Measurements from ENCODE around the gene VSTM2L. TPM values are rescaled to one million over a fixed set of nuclear protein-coding genes. Genes with fewer than 3 reads are reported as not detected.

VSTM2L gene
- total RNA-seq, 4 donors from 2014 or later: 0.37 to 0.94 (median 0.62) TPM

DNA sequence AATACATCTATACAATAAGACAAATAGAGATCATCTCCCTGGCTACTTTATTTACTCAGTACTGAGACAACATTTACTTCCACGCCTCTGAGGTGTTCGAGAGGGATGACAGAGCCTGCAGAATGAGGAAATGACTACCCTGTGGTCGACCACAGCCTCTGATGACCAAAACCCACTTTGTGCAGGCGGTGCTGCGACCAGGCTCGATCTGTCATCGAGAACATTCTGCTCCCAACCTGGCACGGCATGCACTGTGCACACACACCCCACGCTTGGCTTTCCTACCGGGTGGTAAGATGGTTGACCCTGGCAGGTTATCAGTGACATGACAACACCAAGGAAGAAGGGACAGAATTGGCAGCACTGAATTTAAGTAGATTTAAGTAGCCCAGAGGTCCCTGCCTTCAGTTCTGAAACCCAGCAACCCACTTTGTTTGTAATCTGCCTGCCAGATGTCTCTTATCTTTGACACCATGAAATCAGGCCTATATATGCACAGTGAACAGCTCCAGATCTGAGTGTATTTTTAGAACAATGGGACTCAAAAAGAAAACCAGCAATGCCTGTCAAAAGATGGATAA, 87.7 kb downstream of the VSTM2L start:
- ATAC-seq (ENCODE audit: low FRiP score) (no peak), DNase-seq (ENCODE audit: low spot score) (no peak)
- TF ChIP-seq, protein P1, sequence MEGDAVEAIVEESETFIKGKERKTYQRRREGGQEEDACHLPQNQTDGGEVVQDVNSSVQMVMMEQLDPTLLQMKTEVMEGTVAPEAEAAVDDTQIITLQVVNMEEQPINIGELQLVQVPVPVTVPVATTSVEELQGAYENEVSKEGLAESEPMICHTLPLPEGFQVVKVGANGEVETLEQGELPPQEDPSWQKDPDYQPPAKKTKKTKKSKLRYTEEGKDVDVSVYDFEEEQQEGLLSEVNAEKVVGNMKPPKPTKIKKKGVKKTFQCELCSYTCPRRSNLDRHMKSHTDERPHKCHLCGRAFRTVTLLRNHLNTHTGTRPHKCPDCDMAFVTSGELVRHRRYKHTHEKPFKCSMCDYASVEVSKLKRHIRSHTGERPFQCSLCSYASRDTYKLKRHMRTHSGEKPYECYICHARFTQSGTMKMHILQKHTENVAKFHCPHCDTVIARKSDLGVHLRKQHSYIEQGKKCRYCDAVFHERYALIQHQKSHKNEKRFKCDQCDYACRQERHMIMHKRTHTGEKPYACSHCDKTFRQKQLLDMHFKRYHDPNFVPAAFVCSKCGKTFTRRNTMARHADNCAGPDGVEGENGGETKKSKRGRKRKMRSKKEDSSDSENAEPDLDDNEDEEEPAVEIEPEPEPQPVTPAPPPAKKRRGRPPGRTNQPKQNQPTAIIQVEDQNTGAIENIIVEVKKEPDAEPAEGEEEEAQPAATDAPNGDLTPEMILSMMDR (IDR thresholded peaks at IDR 0.05): no peak

DNA sequence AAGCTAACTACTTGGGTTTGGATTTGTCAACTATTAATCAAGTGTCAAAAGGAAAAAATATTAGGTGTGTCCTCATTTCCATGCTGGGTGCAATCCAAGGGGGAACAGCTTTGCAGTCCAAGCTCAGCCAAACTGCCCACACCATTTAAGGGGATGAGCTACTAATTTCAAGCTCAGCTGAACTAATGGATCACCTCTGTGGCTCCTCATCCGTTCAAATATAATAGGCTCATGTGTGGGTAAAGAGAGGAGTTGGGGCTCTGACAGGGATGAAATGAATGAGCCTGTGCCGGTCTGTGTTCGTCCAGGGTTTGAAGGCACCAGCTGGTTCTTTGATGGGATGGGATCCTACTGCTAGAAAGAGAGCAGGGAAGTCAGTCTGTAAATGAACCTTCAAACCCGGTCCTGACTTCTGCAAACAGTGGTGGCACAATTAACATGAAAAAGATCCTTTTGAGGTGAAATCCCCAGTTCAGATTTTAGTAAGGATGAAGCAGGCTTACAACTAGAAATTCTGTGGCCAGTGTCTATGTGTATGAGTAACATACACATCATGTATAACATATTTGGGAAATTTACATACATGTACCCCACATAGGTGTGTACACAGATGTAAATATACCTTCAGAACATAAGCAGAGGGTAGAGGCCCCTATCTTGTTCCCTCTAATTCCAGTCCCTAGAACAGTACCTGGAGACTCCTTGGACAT, 88.4 kb downstream of the VSTM2L start:
- no peak for ATAC-seq (ENCODE audit: low FRiP score)
- DNase-seq (ENCODE audit: low spot score): no peak
- TF ChIP-seq, protein P1 (IDR thresholded peaks at IDR 0.05): no peak

DNA sequence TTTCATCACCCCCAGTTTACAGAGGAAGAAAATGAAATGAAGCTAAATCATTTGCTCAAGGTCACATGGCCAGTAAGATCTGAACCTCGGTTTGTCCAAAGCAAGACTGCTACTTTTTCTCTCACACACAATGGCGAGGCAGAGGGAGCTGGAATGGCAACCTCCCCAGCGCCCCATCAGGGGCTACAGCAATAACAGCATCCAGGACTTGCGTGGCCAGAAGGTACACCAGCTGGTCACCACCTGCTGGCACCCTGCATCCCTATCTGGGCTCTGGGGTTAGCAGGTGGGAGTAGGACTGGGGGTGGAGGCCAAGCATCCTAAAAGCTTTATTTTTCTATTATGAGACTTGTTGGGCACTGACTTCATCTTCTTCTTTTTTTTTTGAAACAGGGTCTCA, 89.0 kb downstream of the VSTM2L start:
- ATAC-seq (ENCODE audit: low FRiP score) (no peak), DNase-seq (ENCODE audit: low spot score) (no peak)
- TF ChIP-seq, protein P1 (IDR thresholded peaks at IDR 0.05): no peak

DNA sequence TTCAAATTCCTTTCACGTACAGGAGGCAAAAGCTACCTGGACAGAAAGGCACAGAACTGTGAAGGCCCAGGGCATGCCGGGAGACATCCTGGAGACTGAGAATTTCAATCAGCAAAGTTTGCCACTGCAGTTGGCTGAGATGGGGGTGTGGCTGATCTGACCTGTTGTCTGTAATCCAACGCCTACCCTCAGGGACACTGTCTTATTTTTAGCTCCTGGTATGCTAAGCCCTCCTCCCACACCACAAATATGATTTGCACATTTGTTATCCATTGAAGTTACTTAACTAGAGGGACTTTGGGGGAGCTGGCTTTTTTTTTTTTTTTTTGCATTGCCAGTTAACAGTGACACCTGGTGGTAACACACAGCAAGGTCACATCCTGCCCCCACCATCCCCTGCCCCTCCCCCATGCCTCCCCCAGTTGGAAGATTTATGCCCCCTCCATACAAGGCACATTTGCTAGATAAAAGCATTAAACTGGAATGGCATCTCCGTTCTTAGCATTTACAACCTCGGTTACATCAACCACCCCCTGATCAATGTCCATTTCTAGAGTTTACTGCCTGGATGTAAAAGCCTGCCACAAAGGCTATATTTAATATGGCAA, 90.0 kb downstream of the VSTM2L start:
- DNase-seq (ENCODE audit: low spot score): no peak
- TF ChIP-seq, protein P1 (IDR thresholded peaks at IDR 0.05): no peak
- ATAC-seq (ENCODE audit: low FRiP score): no peak

DNA sequence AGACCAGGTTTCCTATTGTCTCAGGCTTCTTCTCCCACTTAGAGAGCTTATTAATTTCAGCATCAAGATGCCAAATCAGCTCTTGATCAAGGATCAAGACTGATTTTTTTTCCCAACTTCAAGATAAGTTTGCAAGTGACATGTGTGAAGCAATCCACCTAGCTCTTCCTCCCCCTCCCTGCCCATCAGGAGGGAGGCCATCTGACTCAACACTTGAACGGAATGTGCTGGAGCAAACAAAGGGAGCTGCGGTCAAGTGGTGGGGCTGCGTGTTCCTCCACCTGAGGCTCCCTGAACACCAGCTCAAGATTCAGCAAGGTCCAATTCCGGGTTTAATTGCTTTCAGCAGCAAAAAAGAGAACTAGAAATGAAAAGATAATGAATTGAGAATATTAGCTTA, 91.6 kb downstream of the VSTM2L start:
- ATAC-seq (ENCODE audit: low FRiP score): no peak
- TF ChIP-seq, protein P1 (IDR thresholded peaks at IDR 0.05): no peak
- DNase-seq (ENCODE audit: low spot score): no peak

Other genes starting within 250 kb of the VSTM2L start
- gene CTNNBL1, start 209.1 kb upstream of the VSTM2L start, total RNA-seq: 10 to 100 TPM; 24.2 to 34.9 (median 31.6) TPM
- gene TTI1, start 130.3 kb downstream of the VSTM2L start, total RNA-seq: 10 to 100 TPM; 10.6 to 29.3 (median 15.0) TPM
- gene RPRD1B, start 130.6 kb downstream of the VSTM2L start, total RNA-seq: 10 to 100 TPM; 24.1 to 33.5 (median 28.2) TPM